ENCODE data around the gene HMGCLL1.

Gene HMGCLL1

GRCh38 chr6:55530931-55531330 is 48.1 kb downstream of the HMGCLL1 start:
- DNase-seq = no peak

- DNase-seq = no peak
Measured at GRCh38 chr6:55528624-55529023, 50.4 kb downstream of the HMGCLL1 start.

DNA sequence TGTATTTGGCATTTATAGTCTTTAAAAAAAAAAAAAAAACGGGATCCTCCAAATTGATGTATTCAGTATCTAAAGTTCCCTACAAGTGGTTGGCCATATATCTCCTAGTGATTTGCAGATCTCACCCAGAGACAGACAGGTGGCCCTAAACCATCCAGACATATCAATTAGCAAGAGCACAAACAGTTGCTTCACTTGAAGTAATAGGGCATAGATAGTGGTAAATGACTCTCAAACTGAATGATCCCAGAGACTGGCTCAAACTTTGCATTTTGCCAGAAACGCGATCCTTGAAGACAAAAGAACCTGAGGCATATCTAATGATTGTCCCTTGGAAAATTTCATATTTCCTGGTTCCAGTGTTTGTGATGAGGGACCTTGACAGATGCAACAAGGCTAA is 54.6 kb downstream of the HMGCLL1 start:
- DNase-seq = no peak

DNA sequence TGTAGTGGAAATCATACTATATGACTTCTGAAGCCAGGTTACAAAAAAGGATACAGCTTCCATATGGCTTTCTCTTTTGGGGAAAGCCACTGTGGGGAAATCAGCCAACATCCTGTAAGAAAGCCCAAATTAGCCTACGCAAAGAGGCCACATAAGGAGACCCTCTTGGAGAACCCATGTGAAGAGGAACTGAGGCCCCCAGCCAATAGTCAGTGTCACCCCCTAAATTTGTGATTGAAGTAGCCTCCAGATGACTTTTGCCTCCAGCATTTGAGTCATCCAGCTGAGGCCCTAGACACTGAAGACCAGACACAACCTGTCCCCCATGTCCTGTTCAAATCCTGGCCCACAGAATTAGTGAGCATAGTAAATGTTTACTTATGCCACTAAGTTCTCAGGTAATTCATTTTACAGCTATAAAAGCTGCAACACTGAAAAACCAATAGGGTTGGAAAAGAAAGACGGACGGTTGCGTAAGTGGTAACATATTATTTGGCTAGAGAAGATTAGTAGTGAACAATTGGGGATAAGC is 60.4 kb downstream of the HMGCLL1 start:
- no peak for DNase-seq

DNA sequence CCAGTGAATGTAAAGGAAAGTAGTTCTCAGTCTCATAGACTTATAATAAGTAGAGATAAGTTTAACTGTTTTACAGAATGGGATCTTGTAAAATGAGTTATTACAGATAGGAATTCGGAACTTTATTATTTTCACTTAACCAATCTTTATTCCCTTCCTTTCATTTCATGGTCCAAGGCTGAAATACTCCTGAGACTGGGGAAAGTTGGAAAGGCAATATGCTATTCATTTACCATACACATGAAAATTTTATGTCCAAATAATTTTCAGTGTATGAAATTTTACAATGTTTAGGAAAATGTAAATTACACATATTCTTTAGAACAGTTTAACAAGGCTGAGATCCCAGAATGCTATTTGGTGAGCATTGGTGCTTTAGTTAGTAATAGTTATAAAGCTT is 62.3 kb downstream of the HMGCLL1 start:
- no peak for DNase-seq

DNA sequence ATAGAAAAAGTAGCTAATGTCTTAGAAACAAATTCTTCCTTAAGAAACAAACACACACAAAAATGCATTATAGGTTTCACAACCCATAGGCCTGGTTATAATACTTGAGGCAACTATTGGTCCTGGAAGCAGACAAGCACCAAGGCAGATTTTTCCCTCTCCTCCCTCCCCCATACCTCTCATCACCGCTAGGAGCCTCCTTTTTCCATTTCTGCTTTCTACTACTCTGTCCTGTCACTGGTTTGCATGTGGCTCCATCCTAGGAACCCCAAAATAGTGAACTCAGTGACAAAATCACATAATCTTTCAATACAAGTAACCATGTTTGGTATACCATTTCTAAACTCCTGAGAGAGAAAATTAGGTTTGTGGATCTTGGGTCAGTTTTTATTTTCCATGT is 66.1 kb downstream of the HMGCLL1 start:
- no peak for DNase-seq

DNA sequence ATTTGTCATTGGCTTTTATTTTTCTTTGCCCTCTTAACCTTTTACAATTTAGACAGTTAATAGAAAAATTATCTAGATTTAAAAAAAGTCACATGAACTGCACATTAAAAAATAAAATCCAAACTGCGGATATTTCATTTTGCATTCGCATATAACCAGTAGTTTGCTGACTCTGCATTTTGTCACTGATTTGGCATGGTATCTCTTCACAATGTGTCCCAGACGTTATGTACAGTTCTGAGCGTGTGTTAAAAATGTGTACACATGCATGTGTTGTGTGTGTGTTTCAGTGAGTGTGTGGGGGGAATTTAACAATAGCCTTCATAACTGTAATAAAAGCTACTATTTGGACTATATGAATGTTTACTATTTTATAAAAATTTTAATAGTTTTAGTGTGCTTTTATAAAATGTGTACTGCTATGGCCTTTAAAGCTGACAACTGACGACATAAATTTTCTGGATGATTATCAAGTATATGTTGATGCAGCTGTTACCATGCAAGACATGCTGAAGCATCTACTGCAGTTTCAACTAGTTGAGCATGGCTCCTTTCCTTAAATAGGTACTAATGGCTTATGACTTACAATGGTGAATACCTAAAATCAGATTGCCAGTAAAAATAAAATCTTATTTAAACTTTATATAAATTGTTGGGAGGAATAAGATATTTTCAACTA is 67.7 kb downstream of the HMGCLL1 start:
- DNase-seq = no peak

- no peak for DNase-seq
Measured at GRCh38 chr6:55499591-55499990, 79.4 kb downstream of the HMGCLL1 start.

DNA sequence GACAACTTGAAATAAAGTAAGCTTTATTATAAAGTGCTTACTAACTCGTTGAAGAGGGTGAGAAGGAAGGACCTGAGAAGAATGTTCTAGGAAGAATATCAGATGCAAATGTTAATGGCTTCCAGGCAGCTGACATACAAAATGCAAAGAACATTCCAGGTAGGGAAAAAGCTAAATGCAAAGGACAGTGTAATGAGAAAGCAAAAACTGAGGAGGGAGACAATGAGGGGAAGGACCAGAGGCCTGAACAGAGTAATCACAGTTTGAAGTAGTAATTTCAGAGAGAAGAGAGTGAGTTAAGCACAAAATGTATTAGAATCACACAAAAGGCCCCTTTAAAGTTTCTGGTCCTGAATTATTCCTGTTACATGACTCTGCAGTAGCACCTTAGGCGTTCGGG is 81.3 kb downstream of the HMGCLL1 start:
- DNase-seq = no peak

DNA sequence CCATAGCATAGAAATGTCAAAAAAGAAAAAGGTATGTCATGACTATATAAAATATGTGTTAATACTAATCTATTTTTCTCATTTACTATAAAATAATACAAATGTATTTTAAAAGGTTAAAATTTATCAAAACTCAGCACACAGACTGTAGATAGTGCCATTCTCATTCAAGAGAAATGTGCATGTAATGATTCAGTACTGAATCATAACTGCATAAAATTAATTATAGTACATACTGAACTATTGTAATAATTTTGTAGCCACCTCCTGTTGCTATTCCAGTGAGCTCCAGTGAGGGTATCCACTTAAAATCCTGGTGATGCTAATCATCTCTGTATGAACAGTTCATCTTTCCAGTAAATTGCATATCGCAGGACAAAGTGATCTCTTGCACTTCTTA is 82.8 kb downstream of the HMGCLL1 start:
- no peak for DNase-seq

- no peak for DNase-seq
Measured at GRCh38 chr6:55495277-55495676, 83.7 kb downstream of the HMGCLL1 start.

DNA sequence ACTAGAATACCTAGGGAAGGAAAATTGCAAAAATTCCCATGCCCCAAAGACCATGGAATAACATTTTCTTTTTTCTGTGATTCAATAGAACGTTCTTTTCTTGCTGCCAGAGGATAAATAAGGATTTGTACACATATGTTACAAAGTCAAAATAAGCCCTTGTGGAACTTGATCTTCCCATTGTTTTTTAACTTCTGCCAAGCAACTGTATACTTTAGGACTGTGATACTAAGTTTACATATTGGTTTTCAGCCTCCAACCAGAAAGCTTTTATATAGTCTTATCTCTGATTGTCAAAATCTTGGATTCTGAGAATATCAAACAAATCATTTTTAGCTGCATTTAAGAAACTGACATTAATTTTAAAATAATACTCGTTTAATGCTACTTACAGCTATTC is 84.6 kb downstream of the HMGCLL1 start:
- no peak for DNase-seq

GRCh38 chr6:55492259-55492658 is 86.7 kb downstream of the HMGCLL1 start:
- no peak for DNase-seq

GRCh38 chr6:55490871-55491270 is 88.1 kb downstream of the HMGCLL1 start:
- no peak for DNase-seq

DNA sequence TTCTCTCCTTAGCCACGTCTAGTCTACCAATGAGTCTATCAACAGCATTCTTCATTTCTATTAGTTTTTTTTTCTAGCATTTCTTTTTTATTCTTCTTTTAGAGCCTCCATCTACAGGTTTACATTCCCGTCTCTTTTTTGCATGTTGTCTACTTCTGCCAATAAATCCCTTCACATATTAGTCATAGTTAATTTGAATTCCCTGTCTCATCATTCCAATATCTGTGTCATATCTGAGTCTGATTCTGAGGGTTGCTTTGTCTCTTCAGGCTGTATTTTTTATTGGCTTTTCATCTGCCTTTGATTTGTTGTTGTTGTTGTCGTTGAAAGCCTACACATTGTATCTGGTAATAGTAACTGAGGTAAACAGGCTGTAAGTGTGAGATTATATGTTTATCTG is 104.6 kb downstream of the HMGCLL1 start:
- no peak for DNase-seq

DNA sequence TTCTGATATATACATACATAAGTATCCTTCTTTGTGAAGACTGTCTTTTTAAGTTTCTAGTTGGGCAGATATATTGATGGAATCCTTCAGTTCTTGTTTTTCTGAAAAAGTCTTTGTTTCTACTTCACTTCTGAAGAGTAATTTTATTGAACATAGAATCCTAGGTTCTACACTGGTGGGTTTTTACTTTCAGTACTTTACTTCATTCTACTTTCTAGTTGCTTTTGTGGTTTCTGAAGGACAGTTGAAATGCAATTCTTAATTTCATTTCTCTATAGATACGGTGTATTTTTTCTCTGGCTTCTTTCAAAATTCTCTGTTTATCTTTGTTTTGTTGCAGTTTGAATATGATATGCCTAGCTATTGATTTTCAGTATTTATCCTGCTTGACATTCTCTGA is 105.3 kb downstream of the HMGCLL1 start:
- DNase-seq = no peak

GRCh38 chr6:55469951-55470366 is 109.0 kb downstream of the HMGCLL1 start:
- DNase-seq = peak; percentile 7

- DNase-seq = no peak
Measured at GRCh38 chr6:55456016-55456415, 123.0 kb downstream of the HMGCLL1 start.

DNA sequence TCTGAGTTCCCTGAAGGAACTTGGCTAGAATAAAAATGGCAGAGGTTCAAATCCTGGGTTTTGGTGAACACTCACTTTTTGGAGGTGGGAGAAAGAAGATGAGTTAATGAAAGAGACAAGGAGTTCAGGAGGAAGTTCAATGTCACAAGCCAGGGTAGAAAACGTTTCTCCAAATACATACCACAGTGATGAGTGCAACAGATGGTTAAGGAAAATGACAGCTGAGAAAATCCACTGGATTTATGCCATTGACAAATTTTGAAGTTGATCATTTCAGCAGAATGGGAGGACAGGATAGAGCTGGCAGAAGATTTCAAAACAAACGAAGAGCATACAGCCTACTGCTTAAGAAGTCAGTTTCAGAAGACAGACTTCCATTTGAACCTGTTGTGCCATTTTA is 129.0 kb downstream of the HMGCLL1 start:
- no peak for DNase-seq

GRCh38 chr6:55449225-55449624 is 129.8 kb downstream of the HMGCLL1 start:
- no peak for DNase-seq

- DNase-seq = no peak
Measured at GRCh38 chr6:55448451-55448850, 130.5 kb downstream of the HMGCLL1 start.

- DNase-seq = no peak
Measured at GRCh38 chr6:55447891-55448290, 131.1 kb downstream of the HMGCLL1 start.

DNA sequence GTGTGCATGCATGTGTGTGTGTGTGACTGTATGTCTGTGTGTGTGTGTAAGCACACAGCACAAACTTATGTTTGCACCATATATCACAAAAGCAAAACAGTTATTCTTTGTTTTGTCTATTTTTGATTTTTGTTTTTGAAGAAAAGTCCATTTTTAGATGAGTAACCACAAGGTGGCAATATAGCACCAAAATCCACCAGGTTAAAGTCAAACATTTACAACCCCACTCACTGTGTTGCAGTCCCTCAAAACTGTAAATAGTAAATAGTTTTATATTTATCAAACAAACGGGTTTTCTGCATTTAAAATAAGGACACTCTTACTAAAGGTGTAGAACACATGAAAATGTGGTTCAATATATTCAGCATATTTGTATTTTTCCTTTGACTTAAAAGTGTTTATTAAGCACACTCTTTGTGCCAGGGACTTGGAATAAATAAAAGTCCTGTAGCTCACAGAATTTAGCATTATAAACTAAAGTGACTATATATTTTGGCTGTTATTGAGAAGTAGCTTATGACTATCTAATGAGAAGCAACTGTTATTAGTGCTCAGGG is 133.3 kb downstream of the HMGCLL1 start:
- DNase-seq = no peak

DNA sequence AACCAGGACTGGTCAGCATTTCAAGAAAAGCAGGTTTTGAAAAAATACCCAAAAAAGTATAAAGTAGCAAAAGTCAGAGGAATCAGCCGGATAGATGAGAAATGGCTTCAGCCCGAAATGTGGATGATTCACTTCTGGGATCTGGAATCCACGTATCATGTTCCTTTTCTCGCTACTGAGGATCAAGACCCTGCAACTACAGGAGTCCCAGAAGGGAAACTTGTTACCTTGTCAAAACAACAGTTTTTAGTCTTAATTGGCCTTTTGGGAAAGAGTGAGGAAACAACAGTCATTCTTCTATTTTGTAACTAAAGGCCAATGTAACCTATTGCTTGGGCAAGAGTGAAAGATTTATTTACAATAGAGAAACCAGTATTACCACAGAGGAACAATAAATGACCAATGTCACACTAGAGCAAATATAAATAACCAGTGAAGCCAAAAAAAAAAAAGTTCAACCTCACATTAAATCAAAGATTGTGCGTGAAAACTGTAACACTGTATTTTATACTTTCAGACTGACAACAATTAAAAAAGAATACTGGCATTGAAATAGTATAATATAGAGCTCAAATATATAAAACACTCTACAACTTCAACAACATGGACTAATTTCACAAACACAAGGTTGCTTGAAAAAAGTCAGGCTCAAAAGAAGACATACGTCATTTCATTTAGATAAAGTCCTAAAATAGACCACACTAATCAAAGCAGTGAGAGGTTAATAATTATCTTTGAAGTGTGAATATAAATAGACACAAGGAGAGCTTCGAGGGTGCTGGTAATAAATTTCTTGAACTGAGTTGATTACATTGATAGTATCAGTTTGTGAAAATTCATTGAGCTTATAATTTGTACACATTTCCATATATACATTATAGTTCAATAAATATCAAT is 135.5 kb downstream of the HMGCLL1 start:
- no peak for DNase-seq

Measured in COR-L47 (cell line).